Activated CD4-positive, alpha-beta T cell treated with anti-CD3 and anti-CD28 coated beads for 1 hour (primary cell): ENCODE results near the gene CCDC9B.

ENCODE experiments used
- DNase-seq: peaks from one replicate; pipeline ENCODE4 v3.0.0-alpha.2; 2020

The CCDC9B gene

DNA sequence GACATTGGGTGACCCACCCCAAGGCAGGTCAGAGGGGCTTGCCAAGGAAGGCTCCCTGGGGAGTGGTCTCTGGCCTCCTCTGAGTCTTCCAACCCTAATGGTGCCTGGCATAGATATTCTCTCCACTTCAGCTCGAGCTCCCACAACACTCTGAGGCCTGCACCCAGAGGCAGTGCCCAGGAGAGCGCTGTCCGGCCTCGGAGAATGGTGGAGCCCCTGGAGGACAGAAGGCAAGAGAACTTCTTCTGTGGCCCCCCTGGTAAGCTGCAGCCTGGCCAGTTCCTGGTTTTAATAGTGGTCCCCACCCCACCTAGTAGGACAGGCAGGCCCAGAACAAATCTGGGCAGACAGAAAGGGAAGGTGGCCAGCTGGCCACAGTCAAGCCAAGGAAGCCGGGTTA is 24.3 kb upstream of the CCDC9B start:
- no peak for DNase-seq

DNA sequence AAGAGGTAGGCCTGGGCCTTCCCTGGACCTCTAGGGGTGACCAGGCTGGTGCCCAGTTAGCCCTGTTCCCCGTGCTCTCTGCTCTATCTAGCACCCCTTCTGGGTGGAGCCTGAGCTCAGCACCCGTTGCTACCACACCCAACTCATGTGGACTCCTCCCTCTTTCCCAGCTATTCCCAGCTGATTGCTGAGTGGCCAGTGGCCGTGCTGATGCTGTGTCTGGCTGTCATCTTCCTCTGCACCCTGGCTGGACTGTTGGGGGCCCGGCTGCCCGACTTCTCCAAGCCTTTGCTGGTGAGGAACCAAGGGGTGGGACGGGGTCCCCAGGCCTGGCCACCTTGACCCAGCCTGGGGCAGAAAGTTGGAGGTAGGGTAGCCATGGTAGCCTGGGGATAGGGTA is 23.5 kb upstream of the CCDC9B start:
- no peak for DNase-seq

DNA sequence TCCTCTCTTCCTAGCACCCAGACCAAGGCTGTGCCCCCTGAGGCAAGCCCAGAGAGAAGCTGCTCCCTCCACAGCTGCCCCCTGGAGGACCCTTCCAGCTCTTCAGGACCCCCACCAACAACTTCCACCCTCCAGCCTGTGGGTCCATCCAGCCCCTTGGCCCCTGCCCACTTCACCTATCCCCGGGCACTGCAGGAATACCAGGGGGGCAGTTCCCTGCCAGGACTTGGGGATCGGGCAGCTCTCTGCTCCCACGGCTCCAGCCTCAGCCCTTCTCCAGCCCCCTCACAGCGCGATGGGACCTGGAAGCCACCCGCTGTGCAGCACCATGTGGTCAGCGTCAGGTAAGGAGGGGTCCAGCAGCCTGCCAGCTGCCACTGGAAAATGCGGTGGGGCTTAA is 22.9 kb upstream of the CCDC9B start:
- DNase-seq = no peak

DNA sequence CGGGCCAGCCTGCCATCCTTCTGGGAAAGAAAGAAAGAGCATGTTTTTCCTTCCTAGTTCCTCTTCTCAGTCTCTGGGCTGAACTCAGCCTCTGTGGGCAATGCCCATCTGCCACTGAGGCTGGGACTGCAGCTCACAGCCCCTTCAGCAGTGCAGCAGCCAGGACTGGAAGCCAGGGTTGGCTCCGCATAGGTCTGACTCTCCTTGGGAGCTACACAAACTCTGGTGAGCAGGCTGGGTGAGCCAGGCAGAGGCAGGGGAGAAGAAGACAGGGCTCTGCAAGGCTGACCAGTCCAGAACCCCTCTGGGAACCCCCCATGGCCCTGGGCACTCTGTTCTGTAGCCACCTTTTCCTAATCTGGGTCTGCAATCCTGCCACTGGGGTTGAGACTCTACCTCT is 20.9 kb upstream of the CCDC9B start:
- no peak for DNase-seq

DNA sequence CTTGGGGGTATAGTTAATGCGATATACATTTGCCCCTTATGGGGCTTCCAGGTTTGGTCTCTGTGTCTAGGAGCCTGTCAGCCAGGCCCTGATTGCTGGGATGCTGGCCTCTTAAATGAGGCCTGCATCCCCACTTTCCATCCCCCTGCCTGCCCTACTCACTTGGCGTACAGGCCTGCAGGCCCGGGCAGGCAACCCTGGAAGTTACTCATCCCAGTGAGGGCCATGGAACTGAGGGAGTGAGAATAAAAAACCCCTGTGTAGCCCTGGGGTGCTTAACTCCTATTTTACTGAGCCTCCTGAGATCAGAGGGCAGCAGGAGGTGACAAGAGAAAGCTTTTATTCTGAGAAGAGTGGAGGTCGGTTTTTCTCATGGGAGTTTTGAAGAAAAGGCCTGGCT is 19.3 kb upstream of the CCDC9B start:
- DNase-seq = no peak

DNA sequence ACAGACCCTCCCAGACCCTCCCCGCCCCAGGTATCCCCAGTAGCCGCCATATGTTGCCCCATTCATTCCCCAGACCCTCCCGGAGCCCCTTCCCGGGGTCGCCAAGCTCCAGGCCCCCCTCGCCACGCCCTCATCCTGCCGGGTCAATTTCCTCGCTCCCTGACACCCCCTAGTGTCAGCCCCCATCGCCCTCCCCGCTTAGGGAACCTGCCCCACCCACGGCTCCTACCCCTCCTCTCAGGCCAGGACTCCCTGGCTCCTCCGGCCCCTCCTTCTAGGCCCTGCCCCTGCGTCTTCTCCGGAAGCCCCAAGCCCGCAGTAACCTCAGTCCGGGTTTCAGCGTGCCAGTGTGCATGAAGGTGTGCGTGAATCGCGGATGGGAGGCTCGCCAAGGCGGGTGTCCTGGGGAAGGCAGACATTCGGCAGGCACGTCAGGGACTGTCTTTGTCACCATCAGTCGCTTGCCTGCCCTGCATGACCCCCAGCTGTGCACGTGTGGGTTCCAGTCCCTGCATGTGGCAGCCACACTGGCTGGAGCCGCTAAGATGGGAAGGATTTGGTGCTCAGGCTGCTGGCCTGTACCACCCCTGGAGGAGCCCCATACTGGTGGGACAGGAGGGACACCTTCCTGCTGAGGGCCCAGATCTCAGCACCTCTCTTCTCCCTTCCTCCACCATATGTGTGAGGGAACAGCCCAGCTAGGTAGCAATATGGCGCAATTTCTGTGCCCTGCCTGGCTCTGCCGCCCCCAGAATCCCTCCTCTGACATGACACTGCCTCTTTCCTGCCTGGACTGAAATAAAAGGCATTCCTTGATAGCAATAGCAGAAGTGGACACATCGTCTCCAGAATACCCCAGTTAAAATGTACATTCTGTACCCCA is 18.0 kb upstream of the CCDC9B start:
- DNase-seq = no peak

DNA sequence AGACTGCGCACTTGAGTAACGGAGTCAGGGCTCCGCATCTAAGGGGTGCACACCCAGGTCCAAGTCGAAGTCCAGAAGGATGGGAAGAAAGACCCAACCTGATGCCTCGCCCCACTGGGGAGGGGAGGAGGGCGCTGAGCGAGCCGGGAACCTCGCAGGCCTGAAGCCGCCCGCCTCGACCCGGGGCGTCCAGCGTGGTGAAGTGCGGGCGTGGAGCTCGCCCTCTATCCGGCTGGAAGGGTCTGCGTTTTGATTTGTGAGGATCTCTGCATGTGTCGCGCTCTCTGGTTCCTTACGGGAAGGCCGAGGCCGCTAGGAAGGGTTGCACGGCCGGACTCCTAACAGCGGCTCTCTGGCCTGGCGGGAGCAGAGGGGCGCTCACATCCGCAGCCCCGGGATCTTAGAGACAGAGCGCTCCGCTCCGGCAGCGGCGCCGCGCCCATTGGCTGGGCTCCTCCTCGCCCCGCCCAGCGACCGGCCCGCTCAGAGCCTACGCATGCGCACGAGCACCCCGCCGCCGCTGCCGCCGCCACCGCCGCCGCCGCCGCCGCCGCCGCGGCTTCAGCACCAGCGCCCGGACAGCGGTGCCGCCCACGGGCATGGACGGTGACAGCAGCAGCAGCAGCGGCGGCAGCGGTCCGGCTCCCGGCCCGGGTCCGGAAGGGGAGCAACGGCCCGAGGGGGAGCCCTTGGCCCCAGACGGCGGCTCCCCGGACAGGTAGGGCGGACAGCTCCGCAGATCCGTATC is 17.2 kb upstream of the CCDC9B start, which contains the start of gene DISP2:
Gene DISP2, plus strand, starts transcription at position 497 of the 748 bp plus-strand sequence. Its CDS starts 103 bp downstream, at position 600.
- DNase-seq = peak; percentile 85

DNA sequence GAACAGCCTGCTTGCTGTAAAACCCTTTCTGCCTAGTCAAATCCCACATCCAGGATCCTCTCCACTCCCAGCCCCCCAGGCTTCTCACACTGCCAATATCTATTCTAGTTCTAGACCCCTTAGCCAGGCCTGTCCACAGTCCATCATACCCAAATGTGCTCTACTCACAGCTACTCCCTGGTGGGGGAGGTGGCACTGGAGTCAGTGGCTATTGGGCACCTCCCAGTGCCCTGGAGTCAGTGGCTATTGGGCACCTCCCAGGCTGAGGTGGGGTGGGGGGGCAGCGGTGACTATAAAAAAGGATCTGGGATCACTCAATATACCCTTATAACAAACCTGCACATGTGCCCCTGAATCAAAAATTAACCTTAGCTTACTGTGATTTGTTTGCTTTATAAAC is 16.5 kb upstream of the CCDC9B start:
- DNase-seq = no peak

DNA sequence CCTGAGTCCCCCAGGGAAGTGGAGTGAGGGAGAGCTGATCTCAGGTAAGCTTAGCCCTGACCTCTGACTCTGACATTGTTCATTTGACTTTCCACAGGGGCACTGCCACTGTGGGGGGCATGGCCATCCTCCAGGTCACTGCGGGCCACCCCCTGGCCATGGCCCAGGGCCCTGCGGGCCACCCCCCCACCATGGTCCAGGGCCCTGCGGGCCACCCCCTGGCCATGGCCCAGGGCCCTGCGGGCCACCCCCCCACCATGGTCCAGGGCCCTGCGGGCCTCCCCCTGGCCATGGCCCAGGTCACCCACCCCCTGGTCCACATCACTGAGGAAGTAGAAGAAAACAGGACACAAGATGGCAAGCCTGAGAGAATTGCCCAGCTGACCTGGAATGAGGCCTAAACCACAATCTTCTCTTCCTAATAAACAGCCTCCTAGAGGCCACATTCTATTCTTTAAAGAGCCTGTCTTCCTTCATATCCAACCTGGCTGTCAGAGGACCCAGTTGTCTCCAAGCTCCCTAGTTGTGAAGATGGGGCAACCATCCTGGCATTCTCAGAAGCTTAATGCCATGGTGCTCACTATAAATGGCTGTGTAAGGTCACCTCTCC is 15.3 kb upstream of the CCDC9B start:
- DNase-seq = no peak

DNA sequence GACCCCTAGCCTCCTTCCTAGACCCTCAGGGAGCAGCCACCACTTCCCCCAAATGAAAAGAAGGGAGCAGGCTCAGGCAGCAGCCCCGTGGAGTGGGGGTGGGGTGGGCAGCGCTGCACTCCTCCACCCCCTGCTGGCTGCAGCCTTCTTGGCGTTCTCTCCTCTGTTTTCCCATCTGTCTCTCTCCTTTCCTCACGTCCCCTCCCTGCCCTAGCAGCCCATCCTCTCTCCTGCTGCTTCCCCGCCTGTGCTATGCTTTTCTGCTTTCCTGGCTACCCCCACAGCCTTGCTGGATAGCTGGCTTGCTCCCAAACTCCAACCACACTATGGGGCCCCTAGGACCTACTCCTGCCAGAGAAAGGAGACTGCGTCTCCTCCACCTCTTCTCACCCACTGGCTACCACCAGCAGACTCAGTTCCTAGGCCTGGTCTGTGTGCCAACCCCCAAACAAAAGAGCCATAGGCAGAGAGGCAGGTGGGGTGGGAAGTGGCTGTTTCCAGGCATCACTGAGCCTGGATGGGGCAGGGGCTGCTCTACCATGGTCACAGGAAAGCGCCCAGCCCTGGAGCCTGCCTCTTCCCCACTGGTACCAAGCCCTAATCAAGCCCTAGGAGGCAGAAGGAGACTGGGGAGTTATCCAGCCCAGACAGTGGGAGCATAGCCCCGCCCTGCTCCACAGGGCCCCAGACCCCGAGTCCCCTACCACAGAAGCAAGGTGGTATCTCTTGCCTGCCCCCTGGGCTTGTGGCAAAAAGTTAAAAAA is 13.9 kb upstream of the CCDC9B start:
- no peak for DNase-seq

DNA sequence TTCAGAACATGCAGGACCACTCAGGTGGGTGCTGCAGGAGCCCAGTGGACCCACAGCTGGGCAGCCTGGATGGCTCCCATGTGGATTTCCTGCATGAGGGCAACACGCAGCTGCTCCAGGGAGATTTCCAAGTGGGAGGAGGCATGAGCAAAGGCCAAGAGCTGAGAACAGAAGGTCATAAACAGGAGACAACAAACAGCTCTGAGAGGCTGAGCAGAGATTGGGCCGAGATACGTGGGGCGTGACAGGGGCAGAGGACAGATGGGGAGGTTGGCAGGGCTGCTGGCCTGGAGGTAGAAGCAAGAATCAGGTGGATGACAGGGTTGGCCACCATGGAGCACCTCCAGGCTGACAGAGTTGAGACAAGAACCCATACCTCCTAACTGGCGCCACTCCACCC is 13.0 kb upstream of the CCDC9B start:
- no peak for DNase-seq

DNA sequence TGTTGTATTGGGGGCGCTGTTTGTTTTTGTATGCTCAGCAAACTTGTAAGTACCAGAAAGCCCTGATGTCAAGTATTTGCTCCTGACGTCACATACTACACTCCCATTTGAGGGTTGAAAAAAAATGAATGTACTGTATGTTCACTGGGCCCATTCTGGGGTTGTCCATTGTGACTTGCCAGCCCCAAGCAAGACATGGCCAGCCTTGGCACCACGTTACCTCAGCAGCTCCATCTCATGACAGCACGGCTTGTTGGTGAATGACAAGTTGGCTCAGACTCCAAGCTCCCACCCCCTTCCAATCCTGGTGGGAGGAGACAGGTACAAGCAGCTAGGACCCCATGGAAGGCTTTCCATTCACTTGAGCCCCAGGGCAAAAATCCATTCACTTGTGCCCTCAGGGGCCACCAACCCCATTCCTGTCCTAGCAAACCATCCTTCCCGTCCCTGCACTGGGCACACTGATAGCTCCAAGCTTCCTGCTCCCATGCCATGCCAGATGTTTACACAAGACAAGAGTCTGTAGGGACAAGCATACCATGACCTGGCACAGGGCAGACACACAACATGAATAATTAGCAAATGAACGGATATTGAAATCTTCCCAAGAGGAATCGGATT is 11.7 kb upstream of the CCDC9B start:
- no peak for DNase-seq

DNA sequence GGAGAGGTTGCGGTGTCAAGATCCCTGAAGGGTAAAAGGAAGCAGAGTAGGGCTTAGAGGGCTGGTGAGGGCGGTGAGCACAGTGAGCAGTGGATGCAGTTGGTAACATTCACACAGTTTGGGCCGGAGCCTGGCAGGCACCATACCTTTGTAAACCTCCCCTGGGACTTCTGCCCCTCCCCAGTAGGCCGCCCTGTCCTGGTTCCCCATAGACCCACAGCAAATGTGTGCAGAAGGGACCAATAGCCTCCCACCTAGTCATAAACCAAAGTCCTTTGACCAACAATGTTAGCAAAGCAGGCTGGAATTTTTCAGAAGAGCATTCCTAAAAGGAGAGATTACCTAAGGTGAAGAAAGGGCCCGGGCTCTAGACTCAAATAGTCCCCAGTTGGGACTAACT is 8.4 kb upstream of the CCDC9B start:
- no peak for DNase-seq

DNA sequence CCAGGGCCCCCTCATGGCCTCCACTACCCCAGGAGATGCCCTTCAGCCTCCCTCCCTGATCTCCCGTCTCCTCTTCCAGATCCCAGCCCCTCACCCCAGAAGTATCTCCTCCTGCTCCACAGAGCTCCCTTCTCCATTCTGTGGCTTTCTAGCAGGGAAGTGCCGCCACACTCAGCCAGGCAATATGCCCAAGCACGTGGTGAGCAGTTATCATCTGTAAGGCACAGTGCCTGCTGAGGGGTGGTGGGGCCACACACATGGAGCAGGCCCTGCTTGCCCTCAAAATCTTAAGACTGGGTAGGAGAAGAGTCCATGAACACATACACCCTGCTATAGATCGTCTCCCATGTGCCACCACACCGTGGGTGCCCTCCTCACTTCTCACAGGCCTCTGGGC is 7.7 kb upstream of the CCDC9B start:
- DNase-seq = no peak

DNA sequence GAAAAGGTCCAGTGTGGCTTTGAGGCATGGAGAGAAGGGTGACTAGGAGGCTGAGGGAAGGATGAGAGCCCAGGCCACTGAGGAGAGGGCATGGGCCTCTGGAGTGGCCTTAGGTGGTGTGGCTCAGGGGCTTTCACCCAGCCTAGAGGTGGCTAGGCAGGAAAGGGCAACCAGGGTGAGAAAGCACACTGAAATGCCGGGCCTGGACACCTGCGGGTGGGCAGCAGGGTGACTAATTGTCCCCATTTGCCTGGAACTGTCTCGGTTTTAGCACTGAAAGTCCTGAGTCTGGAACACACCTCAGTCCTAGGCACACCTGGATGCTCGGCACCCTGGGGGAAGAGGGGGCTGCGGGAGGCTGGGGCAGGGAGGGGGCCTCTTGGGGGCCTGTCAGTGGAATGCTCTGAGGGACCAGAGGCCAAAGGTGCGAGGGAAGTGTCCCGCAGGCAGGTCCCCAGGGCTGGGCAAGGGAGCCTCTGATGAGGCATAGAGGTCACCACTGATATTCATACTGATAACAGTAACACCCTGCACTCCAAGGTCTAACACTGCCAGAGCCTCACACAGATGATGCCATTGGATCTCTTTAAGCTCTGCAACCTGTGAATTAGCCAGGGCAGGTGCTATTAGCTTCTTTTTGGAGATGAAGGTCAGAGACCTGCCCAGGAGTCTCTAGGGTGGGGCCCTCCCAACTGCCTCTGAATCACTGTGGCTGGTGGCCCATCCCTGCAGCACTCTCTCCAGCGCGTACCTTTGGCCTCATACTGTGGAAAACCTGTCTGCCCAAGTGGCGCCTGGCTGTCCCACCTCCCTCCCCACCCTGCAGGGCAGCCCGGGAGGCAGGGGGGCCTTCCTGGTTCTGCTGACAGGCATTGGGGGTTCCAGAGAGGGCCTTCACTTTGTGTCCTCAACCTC is 7.1 kb upstream of the CCDC9B start:
- no peak for DNase-seq

DNA sequence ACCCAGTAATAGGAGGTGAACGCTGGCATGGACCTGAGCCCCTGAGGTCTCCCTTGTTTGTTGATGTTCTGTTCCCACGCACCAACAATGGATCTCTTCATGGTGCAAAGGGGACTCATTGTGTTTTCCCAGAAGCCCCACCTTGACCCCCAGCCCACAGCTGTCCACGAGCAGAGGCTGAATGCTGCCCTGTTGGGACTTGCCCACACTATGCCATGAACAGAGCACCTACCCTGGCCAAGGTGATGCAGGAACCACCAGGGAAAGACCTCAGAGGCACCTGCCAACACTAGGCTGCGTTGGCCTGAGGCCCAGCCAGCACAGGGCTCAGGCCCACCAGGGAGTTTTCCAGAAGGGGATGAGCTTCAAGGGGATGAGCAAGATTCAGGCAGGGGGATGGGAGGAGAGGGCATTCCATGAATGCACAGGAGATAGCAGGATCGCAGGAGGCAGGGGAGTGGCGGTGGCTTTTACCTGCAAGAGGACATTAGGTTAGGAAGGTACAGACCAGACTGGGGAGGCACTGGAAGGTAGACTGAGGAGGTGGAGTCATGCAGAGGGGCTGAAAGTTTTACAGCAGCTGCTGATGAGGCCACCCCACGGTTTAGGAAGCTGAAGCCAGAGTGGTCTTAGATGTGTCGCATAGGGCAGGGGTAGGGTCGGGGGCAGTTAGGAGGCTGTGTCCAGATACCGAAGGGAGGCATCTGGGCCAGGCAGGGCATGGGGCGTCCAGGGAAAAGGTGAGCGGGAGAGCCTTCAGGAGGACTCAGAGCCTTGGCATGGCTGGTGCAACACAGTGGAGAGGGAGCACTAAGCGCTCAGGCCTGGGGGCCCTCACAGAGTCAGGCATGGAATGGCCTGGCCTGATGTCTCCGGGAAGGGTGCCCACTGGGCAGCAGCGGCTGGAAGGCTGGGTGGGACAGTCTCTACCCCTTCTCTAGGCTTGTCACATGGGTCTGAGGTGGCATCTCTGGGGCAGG is 6.1 kb upstream of the CCDC9B start:
- no peak for DNase-seq

DNA sequence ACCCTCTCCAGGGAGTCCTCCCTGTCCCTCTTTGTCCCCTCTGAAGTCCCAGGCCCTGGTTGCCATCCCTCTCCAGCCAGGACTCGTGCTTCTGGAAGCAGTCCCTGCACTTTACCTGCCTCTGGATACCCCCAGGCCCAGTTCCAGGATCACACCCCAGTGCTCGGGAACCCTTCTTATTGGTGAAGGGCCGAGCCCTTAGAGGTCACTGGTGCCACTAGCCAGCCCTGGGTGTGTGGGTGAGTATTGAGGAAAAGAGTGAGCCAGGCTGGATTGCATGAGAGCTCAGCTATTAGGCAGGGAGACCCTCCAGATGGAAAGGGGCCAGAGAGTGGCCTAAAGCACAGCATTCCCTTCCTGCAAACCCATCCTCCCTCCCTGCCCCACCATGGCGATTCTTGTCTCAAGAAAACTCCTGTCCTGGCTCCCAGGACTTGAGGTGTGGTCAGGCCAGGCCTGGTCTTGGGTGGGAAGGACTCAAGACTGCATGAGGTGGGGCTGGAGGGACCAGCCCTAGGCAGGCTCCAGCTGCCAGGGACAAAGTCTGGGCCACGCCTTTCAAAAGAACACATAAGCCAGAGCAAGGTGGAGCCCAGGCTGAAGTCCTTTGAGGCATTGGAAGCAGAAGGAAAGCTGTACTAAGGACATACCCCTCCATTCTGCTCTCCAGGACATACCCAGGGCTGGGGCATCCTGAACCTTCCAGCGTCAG is 5.3 kb upstream of the CCDC9B start:
- no peak for DNase-seq

DNA sequence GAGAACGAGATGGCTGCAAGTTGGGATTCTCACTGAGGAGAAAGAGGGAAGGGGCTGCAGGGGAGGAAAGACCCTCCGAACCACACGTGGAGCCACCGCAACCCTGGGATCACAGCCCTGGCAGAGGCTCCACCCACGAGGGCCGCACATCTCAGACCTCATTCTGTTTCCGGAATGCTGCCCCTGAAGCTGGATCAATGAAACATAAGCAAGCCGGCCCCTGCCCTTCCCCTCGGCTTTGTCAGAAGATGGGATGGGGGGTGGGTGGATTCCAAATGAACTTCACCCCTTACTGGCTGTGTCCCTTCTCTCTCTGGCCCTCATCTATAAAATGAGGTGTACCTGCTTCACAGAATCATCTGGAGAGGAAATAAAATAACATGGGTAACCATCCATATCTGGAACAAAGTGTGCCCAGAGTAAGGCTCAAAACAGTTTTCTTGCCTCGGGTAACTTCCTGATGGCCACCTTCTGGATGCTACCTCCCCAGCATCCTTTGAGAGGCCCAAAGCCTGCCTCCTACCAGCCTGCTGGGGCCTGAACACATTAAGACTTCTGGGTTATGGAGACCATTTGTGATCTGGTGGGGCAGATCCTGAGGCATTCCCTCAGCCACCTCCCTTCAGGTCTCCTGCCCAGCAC is 4.6 kb upstream of the CCDC9B start:
- DNase-seq = no peak

DNA sequence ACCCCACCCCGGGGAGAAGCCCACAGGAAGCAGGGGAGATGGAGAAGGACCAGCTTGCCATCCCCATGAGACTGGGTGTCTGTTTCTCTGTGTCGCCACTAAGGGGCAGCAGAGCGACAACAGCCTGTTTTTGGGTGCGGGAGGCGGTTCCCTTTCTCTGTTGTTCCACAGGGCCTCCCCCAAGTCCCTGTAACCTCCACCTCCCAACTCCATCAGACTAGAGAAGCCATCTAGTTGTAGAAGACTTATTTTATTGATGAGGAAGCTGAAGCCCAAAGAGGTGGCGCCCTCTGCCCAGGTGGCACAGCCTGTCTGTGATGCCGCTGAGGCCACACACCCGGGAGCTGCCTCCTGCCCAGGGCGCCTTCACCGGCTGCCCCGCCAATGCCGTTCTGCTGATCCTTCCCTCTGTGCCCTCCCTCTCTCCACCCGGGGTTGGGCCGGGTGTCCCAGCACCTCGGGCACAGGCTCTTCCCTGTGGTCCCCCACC is 3.9 kb upstream of the CCDC9B start:
- peak; percentile 61 for DNase-seq
